Parathyroid adenoma (tissue), 2 donors: ENCODE measurements around the gene VSIG10L2.
A peak's percentile ranks its signal among the peaks of the same experiment; 100 is the strongest.

ENCODE experiments used
- H2AFZ ChIP-seq: fragments of 300-600 bp; sonication (generic); one replicate; pipeline ENCODE4 v1.7.0; 2017; ENCODE audit warnings: antibody characterized with exemption, mild to moderate bottlenecking
- H3K27ac ChIP-seq: fragments of 300-600 bp; sonication (generic); one replicate; pipeline ENCODE4 v1.7.0; 2017
- H3K27me3 ChIP-seq: fragments of 300-600 bp; sonication (generic); one replicate; pipeline ENCODE4 v1.7.0; 2017; ENCODE audit warnings: low read length; ENCODE audit not compliant: control insufficient read depth, insufficient read depth
- H3K36me3 ChIP-seq: fragments of 300-600 bp; sonication (generic); one replicate; pipeline ENCODE4 v1.7.0; 2017; ENCODE audit warnings: low read length; ENCODE audit not compliant: control insufficient read depth, insufficient read depth
- H3K4me1 ChIP-seq: fragments of 300-600 bp; sonication (generic); one replicate; pipeline ENCODE4 v1.7.0; 2017; ENCODE audit warnings: control low read depth
- H3K4me2 ChIP-seq: fragments of 300-600 bp; sonication (generic); one replicate; pipeline ENCODE4 v1.7.0; 2017; ENCODE audit warnings: low read length
- H3K4me3 ChIP-seq: fragments of 300-600 bp; sonication (generic); one replicate; pipeline ENCODE4 v1.7.0; 2017; ENCODE audit warnings: low read depth, low read length
- H3K79me2 ChIP-seq: fragments of 300-600 bp; sonication (generic); one replicate; pipeline ENCODE4 v1.7.0; 2017; ENCODE audit warnings: control low read depth
- H3K9ac ChIP-seq: fragments of 300-600 bp; sonication (generic); one replicate; pipeline ENCODE4 v1.7.0; 2017; ENCODE audit warnings: mild to moderate bottlenecking
- H3K9me3 ChIP-seq: fragments of 300-600 bp; sonication (generic); one replicate; pipeline ENCODE4 v1.7.0; 2017; ENCODE audit warnings: low read length; ENCODE audit not compliant: control insufficient read depth
- CTCF ChIP-seq: fragments of 300-600 bp; sonication (generic); IDR thresholded peaks from one replicate; pipeline ENCODE4 v1.7.0; 2017; ENCODE audit warnings: antibody characterized with exemption, mild to moderate bottlenecking
- donor health status: primary hyperparathyroidism.

The VSIG10L2 gene

GRCh38 chr11:125953401-125953935 is 7.6 kb downstream of the VSIG10L2 start:
- no peaks in the 10 kb centered on the region for H3K36me3 ChIP-seq
- H3K4me3 ChIP-seq = no peak overlapping the region
- no peak overlapping the region for H3K27ac ChIP-seq
- H3K79me2 ChIP-seq = no peaks in the 10 kb centered on the region
- no peaks in the 10 kb centered on the region for H3K27me3 ChIP-seq
- H3K9me3 ChIP-seq = no peaks in the 10 kb centered on the region
- peak overlapping the region; percentile 28 for H2AFZ ChIP-seq
- H3K4me2 ChIP-seq = no peak overlapping the region
- H3K4me1 ChIP-seq = peaks cover 4% of the 10 kb centered on the region
- H3K9ac ChIP-seq = no peak overlapping the region
- TF ChIP-seq CTCF = no peak

GRCh38 chr11:125954123-125954944 is 8.5 kb downstream of the VSIG10L2 start:
- Histone ChIP-seq H3K9me3 (no peaks in the 10 kb centered on the region), H2AFZ (no peak overlapping the region), H3K79me2 (no peaks in the 10 kb centered on the region), H3K4me3 (no peak overlapping the region), H3K9ac (no peak overlapping the region), H3K4me1 (peaks cover 4% of the 10 kb centered on the region), H3K27me3 (no peaks in the 10 kb centered on the region), H3K4me2 (no peak overlapping the region), H3K36me3 (no peaks in the 10 kb centered on the region), H3K27ac (no peak overlapping the region)
- TF ChIP-seq CTCF = no peak

GRCh38 chr11:125954945-125955640 is 9.2 kb downstream of the VSIG10L2 start:
- no peak overlapping the region for H3K9ac ChIP-seq
- no peak overlapping the region for H3K4me3 ChIP-seq
- H3K4me1 ChIP-seq = peaks cover 4% of the 10 kb centered on the region
- no peak overlapping the region for H3K27ac ChIP-seq
- H3K9me3 ChIP-seq = no peaks in the 10 kb centered on the region
- no peaks in the 10 kb centered on the region for H3K27me3 ChIP-seq
- H3K36me3 ChIP-seq = no peaks in the 10 kb centered on the region
- no peak for TF ChIP-seq CTCF
- H3K4me2 ChIP-seq = no peak overlapping the region
- H3K79me2 ChIP-seq = no peaks in the 10 kb centered on the region
- no peak overlapping the region for H2AFZ ChIP-seq

- no peaks in the 10 kb centered on the region for H3K36me3 ChIP-seq
- H3K9ac ChIP-seq = no peak overlapping the region
- peaks cover 4% of the 10 kb centered on the region for H3K4me1 ChIP-seq
- no peaks in the 10 kb centered on the region for H3K9me3 ChIP-seq
- no peaks in the 10 kb centered on the region for H3K27me3 ChIP-seq
- H3K79me2 ChIP-seq = no peaks in the 10 kb centered on the region
- no peak overlapping the region for H3K4me2 ChIP-seq
- no peak overlapping the region for H3K4me3 ChIP-seq
- TF ChIP-seq CTCF = no peak
- H2AFZ ChIP-seq = no peak overlapping the region
- H3K27ac ChIP-seq = no peak overlapping the region
Measured at GRCh38 chr11:125955856-125956255, 10.0 kb downstream of the VSIG10L2 start.
